ENCODE results near the gene AFF3. TPM values are rescaled to one million over a fixed set of nuclear protein-coding genes. Genes with fewer than 3 reads are reported as not detected.

The AFF3 gene
- total and polyA plus RNA-seq, 4 donors = 0.48 to 5.3 (median 2.3) TPM

DNA sequence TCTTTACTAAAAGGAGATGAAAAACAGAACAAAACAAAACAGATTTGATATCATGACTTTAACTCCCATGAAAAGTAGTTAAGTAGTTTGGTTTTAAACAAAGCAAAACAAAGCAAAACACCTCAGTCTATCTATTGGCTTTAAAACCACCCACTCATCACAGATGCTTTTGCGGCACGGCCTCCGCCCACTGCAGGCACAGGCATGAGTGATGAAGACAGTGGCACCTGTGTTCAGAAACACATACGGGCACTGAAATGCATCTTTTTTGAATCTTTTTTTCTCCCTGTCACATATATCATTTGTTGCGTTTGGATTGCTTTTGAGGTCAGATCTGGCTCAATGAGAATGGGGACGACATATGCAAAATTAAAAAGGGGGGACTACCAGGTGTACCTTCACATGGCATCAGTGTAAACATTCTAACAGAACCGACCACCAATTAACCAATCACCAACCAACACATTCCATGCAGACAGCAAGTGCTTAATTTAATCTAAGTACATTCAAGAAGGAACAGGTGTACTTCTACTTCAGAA lies 505.2 kb downstream of the AFF3 start:
- Histone ChIP-seq H3K27ac (ENCODE audit: low read depth in 1 of 2, low read length in 2 of 2) (no peak overlapping the region), H3K9me3 (ENCODE audit: control insufficient read depth in 4 of 4, low read length in 3 of 4) (no peaks in the 10 kb centered on the region), H3K27me3 (ENCODE audit: control insufficient read depth in 4 of 4, insufficient read depth in 4 of 4, low read length in 3 of 4) (no peaks in the 10 kb centered on the region), H3K9ac (ENCODE audit: low read depth in 1 of 2, low read length in 2 of 2) (no peak overlapping the region), H3K4me3 (ENCODE audit: low read depth in 1 of 3, low read length in 3 of 3) (no peak overlapping the region), H3K4me1 (ENCODE audit: control insufficient read depth in 4 of 4, insufficient read depth in 4 of 4, low read length in 3 of 4) (peaks cover 0 to 11% (median 6%) of the 10 kb centered on the region in 4 donors), H3K36me3 (ENCODE audit: control insufficient read depth in 4 of 4, insufficient read depth in 3 of 4, low read depth in 1 of 4, low read length in 3 of 4) (no peaks in the 10 kb centered on the region)
- TF ChIP-seq NR2F2 (IDR thresholded peaks at IDR 0.05) (no peak), MAX (IDR thresholded peaks at IDR 0.05) (no peak), SP1 (IDR thresholded peaks at IDR 0.05) (no peak)
- DNase-seq (ENCODE audit: low spot score) = no peak
- 80% methylated on average over 7 of the region's 7 CpGs for WGBS

- Histone ChIP-seq H3K4me3 (ENCODE audit: low read depth in 1 of 3, low read length in 3 of 3) (no peak overlapping the region), H3K27ac (ENCODE audit: low read depth in 1 of 2, low read length in 2 of 2) (peak overlapping the region in 1 of 2 donors; percentile 9), H3K9ac (ENCODE audit: low read depth in 1 of 2, low read length in 2 of 2) (no peak overlapping the region), H3K27me3 (ENCODE audit: control insufficient read depth in 4 of 4, insufficient read depth in 4 of 4, low read length in 3 of 4) (no peaks in the 10 kb centered on the region), H3K9me3 (ENCODE audit: control insufficient read depth in 4 of 4, low read length in 3 of 4) (no peaks in the 10 kb centered on the region), H3K4me1 (ENCODE audit: control insufficient read depth in 4 of 4, insufficient read depth in 4 of 4, low read length in 3 of 4) (peaks cover 0 to 11% (median 6%) of the 10 kb centered on the region in 4 donors), H3K36me3 (ENCODE audit: control insufficient read depth in 4 of 4, insufficient read depth in 3 of 4, low read depth in 1 of 4, low read length in 3 of 4) (no peaks in the 10 kb centered on the region)
- TF ChIP-seq EGR1 (IDR thresholded peaks at IDR 0.05; ENCODE audit: low read depth in 2 of 2) = no peak
- peak; percentile 88 to 96 for TF ChIP-seq RXRA (IDR thresholded peaks at IDR 0.05)
- peak; percentile 74 for TF ChIP-seq SP1 (IDR thresholded peaks at IDR 0.05)
- TF ChIP-seq YY1 (IDR thresholded peaks at IDR 0.05) = peak; percentile 29
- TF ChIP-seq JUND (IDR thresholded peaks at IDR 0.05) = peak in 1 of 2 donors; percentile 23
- TF ChIP-seq, protein P1, sequence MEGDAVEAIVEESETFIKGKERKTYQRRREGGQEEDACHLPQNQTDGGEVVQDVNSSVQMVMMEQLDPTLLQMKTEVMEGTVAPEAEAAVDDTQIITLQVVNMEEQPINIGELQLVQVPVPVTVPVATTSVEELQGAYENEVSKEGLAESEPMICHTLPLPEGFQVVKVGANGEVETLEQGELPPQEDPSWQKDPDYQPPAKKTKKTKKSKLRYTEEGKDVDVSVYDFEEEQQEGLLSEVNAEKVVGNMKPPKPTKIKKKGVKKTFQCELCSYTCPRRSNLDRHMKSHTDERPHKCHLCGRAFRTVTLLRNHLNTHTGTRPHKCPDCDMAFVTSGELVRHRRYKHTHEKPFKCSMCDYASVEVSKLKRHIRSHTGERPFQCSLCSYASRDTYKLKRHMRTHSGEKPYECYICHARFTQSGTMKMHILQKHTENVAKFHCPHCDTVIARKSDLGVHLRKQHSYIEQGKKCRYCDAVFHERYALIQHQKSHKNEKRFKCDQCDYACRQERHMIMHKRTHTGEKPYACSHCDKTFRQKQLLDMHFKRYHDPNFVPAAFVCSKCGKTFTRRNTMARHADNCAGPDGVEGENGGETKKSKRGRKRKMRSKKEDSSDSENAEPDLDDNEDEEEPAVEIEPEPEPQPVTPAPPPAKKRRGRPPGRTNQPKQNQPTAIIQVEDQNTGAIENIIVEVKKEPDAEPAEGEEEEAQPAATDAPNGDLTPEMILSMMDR (IDR thresholded peaks at IDR 0.05; ENCODE audit: low read depth, low read length, missing input control) = no peak
- no peak for TF ChIP-seq FOXA2 (IDR thresholded peaks at IDR 0.05)
- TF ChIP-seq NR2F2 (IDR thresholded peaks at IDR 0.05) = peak; percentile 98
- TF ChIP-seq, protein P2, sequence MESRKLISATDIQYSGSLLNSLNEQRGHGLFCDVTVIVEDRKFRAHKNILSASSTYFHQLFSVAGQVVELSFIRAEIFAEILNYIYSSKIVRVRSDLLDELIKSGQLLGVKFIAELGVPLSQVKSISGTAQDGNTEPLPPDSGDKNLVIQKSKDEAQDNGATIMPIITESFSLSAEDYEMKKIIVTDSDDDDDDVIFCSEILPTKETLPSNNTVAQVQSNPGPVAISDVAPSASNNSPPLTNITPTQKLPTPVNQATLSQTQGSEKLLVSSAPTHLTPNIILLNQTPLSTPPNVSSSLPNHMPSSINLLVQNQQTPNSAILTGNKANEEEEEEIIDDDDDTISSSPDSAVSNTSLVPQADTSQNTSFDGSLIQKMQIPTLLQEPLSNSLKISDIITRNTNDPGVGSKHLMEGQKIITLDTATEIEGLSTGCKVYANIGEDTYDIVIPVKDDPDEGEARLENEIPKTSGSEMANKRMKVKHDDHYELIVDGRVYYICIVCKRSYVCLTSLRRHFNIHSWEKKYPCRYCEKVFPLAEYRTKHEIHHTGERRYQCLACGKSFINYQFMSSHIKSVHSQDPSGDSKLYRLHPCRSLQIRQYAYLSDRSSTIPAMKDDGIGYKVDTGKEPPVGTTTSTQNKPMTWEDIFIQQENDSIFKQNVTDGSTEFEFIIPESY (IDR thresholded peaks at IDR 0.05) = no peak
- no peak for TF ChIP-seq MAX (IDR thresholded peaks at IDR 0.05)
- peak; percentile 59 to 66 for TF ChIP-seq HNF4A (conservative IDR thresholded peaks at IDR 0.05)
- no peak for TF ChIP-seq TAF1 (conservative IDR thresholded peaks at IDR 0.05)
- no peak for TF ChIP-seq ATF3 (IDR thresholded peaks at IDR 0.05)
- no peak for TF ChIP-seq REST (IDR thresholded peaks at IDR 0.05)
- no peak for TF ChIP-seq HNF4G (IDR thresholded peaks at IDR 0.05)
- no peak for TF ChIP-seq GABPA (IDR thresholded peaks at IDR 0.05 in 1 of 2, conservative IDR thresholded peaks at IDR 0.05 in 1 of 2)
- no peak for TF ChIP-seq FOXA1 (IDR thresholded peaks at IDR 0.05)
- peak; percentile 30 to 56 for TF ChIP-seq RAD21 (IDR thresholded peaks at IDR 0.05)
- DNase-seq (ENCODE audit: low spot score) = no peak
- 36% methylated on average over 19 of the region's 19 CpGs for WGBS
Measured at GRCh38 chr2:99636144-99637034, 506.0 kb downstream of the AFF3 start.

Measured in liver (tissue), 9 donors.